ENCODE results near the gene GNA12.

GRCh38 chr7:2879354-2879753, 35.2 kb upstream of the GNA12 start:
- TF ChIP-seq EZH2 (IDR thresholded peaks at IDR 0.05) (no peak), POLR2AphosphoS5 (IDR thresholded peaks at IDR 0.05; ENCODE audit: borderline replicate concordance, low read depth, low read length) (no peak), FOXP2 (optimal IDR thresholded peaks at IDR 0.05; ENCODE audit: control extremely low read depth, extremely low read length, insufficient read depth) (no peak)

Measured in SK-N-MC (cell line).